Dedifferentiated amniotic fluid mesenchymal stem cell (primary cell): Measurements from ENCODE around the gene CACNA1A.
"Not testable (repeated sequence)": the region's sequence is repeated elsewhere in the genome, so short reads cannot be mapped to it uniquely, and the experiment has no call there.

Experiments used
- DNase-seq: peaks from one replicate; pipeline ENCODE4 v3.0.0-alpha.2; 2016; ENCODE audit errors: extremely low spot score

Gene CACNA1A

GRCh38 chr19:13363954-13364353 is 142.3 kb downstream of the CACNA1A start:
- no peak for DNase-seq

- no peak for DNase-seq
Observed at GRCh38 chr19:13363245-13363644, 143.0 kb downstream of the CACNA1A start.

GRCh38 chr19:13362668-13363067 is 143.6 kb downstream of the CACNA1A start:
- no peak for DNase-seq

- DNase-seq = not testable (repeated sequence)
Observed at GRCh38 chr19:13361726-13362125, 144.6 kb downstream of the CACNA1A start.

GRCh38 chr19:13356686-13357280 is 149.5 kb downstream of the CACNA1A start:
- no peak for DNase-seq

GRCh38 chr19:13356185-13356584 is 150.1 kb downstream of the CACNA1A start:
- no peak for DNase-seq

GRCh38 chr19:13355356-13355755 is 150.9 kb downstream of the CACNA1A start:
- no peak for DNase-seq

- no peak for DNase-seq
Observed at GRCh38 chr19:13353625-13354024, 152.7 kb downstream of the CACNA1A start.

GRCh38 chr19:13350759-13351158 is 155.5 kb downstream of the CACNA1A start:
- no peak for DNase-seq

- no peak for DNase-seq
Observed at GRCh38 chr19:13350072-13350471, 156.2 kb downstream of the CACNA1A start.

- no peak for DNase-seq
Observed at GRCh38 chr19:13347367-13347766, 158.9 kb downstream of the CACNA1A start.

- DNase-seq = no peak
Observed at GRCh38 chr19:13343514-13343913, 162.8 kb downstream of the CACNA1A start.

GRCh38 chr19:13342672-13343071 is 163.6 kb downstream of the CACNA1A start:
- no peak for DNase-seq

GRCh38 chr19:13339869-13340268 is 166.4 kb downstream of the CACNA1A start:
- DNase-seq = no peak

- no peak for DNase-seq
Observed at GRCh38 chr19:13337181-13337580, 169.1 kb downstream of the CACNA1A start.

- DNase-seq = no peak
Observed at GRCh38 chr19:13334801-13335481, 171.3 kb downstream of the CACNA1A start.

GRCh38 chr19:13330285-13330684 is 176.0 kb downstream of the CACNA1A start:
- DNase-seq = no peak

- DNase-seq = no peak
Observed at GRCh38 chr19:13329766-13330165, 176.5 kb downstream of the CACNA1A start.

GRCh38 chr19:13328241-13328640 is 178.0 kb downstream of the CACNA1A start:
- DNase-seq = no peak

- no peak for DNase-seq
Observed at GRCh38 chr19:13319526-13319925, 186.8 kb downstream of the CACNA1A start.

- DNase-seq = no peak
Observed at GRCh38 chr19:13318190-13318589, 188.1 kb downstream of the CACNA1A start.

GRCh38 chr19:13315495-13315894 is 190.8 kb downstream of the CACNA1A start:
- DNase-seq = no peak

GRCh38 chr19:13314761-13315160 is 191.5 kb downstream of the CACNA1A start:
- DNase-seq = no peak

- DNase-seq = no peak
Observed at GRCh38 chr19:13313875-13314274, 192.4 kb downstream of the CACNA1A start.
